WTC11 (cell line): ENCODE measurements around the gene CRTC2. TPM values are rescaled to one million over a fixed set of nuclear protein-coding genes. Genes with fewer than 3 reads are reported as not detected.
A peak's percentile ranks its signal among the peaks of the same experiment; 100 is the strongest.

Experiments
- ATAC-seq: fragments of 200-7000 bp; cut with Tn5 transposase; 2 replicates; pipeline ENCODE4 v1.10.0; 2021; ENCODE audit warnings: mild to moderate bottlenecking, moderate library complexity
- CTCF ChIA-PET: fragments of 300-600 bp; sonication (Branson Sonifier 250); formaldehyde crosslinking; loops from one replicate; lab custom pipeline; 2021; ENCODE audit warnings: antibody characterized with exemption; lab: Charles Lee
- POLR2A ChIA-PET: fragments of 350-600 bp; sonication (Branson Sonifier 250); formaldehyde crosslinking; loops from one replicate; lab custom pipeline; 2021; ENCODE audit warnings: antibody characterized with exemption; lab: Charles Lee
- DNase-seq: peaks from one replicate; pipeline ENCODE4 v3.0.0; 2021; ENCODE audit warnings: low spot score
- H3K27ac Mint-ChIP-seq: 2 replicates; pipeline ENCODE4 v1.8.0; 2021; ENCODE audit warnings: mixed read lengths
- H3K27me3 Mint-ChIP-seq: 2 replicates; pipeline ENCODE4 v1.8.0; 2021; ENCODE audit warnings: low read depth, mild to moderate bottlenecking, moderate library complexity, mixed read lengths
- H3K36me3 Mint-ChIP-seq: 2 replicates; pipeline ENCODE4 v1.8.0; 2021; ENCODE audit warnings: mixed read lengths
- H3K4me1 Mint-ChIP-seq: 2 replicates; pipeline ENCODE4 v1.8.0; 2022; ENCODE audit warnings: mixed read lengths
- H3K4me3 Mint-ChIP-seq: 2 replicates; pipeline ENCODE4 v1.8.0; 2021; ENCODE audit warnings: mild to moderate bottlenecking, moderate library complexity, mixed read lengths
- H3K9me3 Mint-ChIP-seq: 2 replicates; pipeline ENCODE4 v1.8.0; 2021; ENCODE audit warnings: mixed read lengths
- ATF1 ChIP-seq: sonication (generic); formaldehyde crosslinking; IDR thresholded peaks from 2 replicates; pipeline ENCODE4 v1.8.1; 2023; ENCODE audit warnings: mild to moderate bottlenecking, moderate library complexity, missing genetic modification reagents
- CDX4 ChIP-seq: fragments of 250-450 bp; sonication (Bioruptor Pico); IDR thresholded peaks from 2 replicates; pipeline ENCODE4 v1.9.0; 2021; ENCODE audit warnings: moderate library complexity, mild to moderate bottlenecking, inconsistent platforms, borderline replicate concordance
- EMX1 ChIP-seq: fragments of 250-450 bp; sonication (Bioruptor Pico); IDR thresholded peaks from 2 replicates; pipeline ENCODE4 v1.8.0; 2021; ENCODE audit warnings: mild to moderate bottlenecking
- FOXJ3 ChIP-seq: sonication (generic); formaldehyde crosslinking; IDR thresholded peaks from 2 replicates; pipeline ENCODE4 v1.9.0; 2021; ENCODE audit warnings: missing genetic modification reagents, mild to moderate bottlenecking, borderline replicate concordance
- IRF2 ChIP-seq: sonication (generic); formaldehyde crosslinking; IDR thresholded peaks from 2 replicates; pipeline ENCODE4 v1.8.0; 2022; ENCODE audit warnings: low read depth, missing genetic modification reagents, borderline replicate concordance
- MYBL2 ChIP-seq: sonication (generic); formaldehyde crosslinking; IDR thresholded peaks from 2 replicates; pipeline ENCODE4 v1.8.1; 2023; ENCODE audit warnings: mild to moderate bottlenecking, moderate library complexity, missing genetic modification reagents
- PREB ChIP-seq: sonication (generic); formaldehyde crosslinking; IDR thresholded peaks from 2 replicates; pipeline ENCODE4 v1.8.1; 2022; ENCODE audit warnings: mild to moderate bottlenecking, missing genetic modification reagents, moderate library complexity, borderline replicate concordance
- SMAD3 ChIP-seq: sonication (generic); formaldehyde crosslinking; IDR thresholded peaks from 2 replicates; pipeline ENCODE4 v1.8.0; 2022; ENCODE audit warnings: missing genetic modification reagents, mild to moderate bottlenecking, borderline replicate concordance
- TCF7 ChIP-seq: sonication (generic); formaldehyde crosslinking; IDR thresholded peaks from 2 replicates; pipeline ENCODE4 v1.8.0; 2022; ENCODE audit warnings: mild to moderate bottlenecking, low read depth, missing genetic modification reagents, moderate library complexity
- TEAD1 ChIP-seq: sonication (generic); formaldehyde crosslinking; IDR thresholded peaks from 2 replicates; pipeline ENCODE4 v1.8.0; 2022; ENCODE audit warnings: mild to moderate bottlenecking, missing genetic modification reagents
- USF2 ChIP-seq: sonication (generic); formaldehyde crosslinking; IDR thresholded peaks from 2 replicates; pipeline ENCODE4 v1.8.1; 2023; ENCODE audit warnings: mild to moderate bottlenecking, missing genetic modification reagents, moderate library complexity
- ZNF232 ChIP-seq: sonication (generic); formaldehyde crosslinking; IDR thresholded peaks from 2 replicates; pipeline ENCODE4 v1.8.0; 2022; ENCODE audit warnings: mild to moderate bottlenecking, missing genetic modification reagents
- ZNF263 ChIP-seq: sonication (generic); formaldehyde crosslinking; IDR thresholded peaks from 2 replicates; pipeline ENCODE4 v1.8.1; 2022; ENCODE audit warnings: low read depth, mild to moderate bottlenecking, moderate library complexity, missing genetic modification reagents
- ZNF416 ChIP-seq: fragments of 250-450 bp; sonication (Bioruptor Pico); IDR thresholded peaks from 2 replicates; pipeline ENCODE4 v1.9.0; 2021; ENCODE audit warnings: mild to moderate bottlenecking, inconsistent platforms
- total RNA-seq: library from RNA; stranded (reverse); gene quantifications from 3 replicates; pipeline ENCODE4 v1.2.3, GENCODE V29; 2021
- TF ChIP-seq, protein P1 (sequence below): sonication (generic); formaldehyde crosslinking; IDR thresholded peaks from 2 replicates; pipeline ENCODE4 v1.8.0; 2022; ENCODE audit warnings: mild to moderate bottlenecking, missing genetic modification reagents
- TF ChIP-seq, protein P2 (sequence below): sonication (generic); formaldehyde crosslinking; IDR thresholded peaks from 2 replicates; pipeline ENCODE4 v1.8.1; 2022; ENCODE audit warnings: low read depth, missing genetic modification reagents, borderline replicate concordance
- TF ChIP-seq, protein P3 (sequence below): fragments of 250-450 bp; sonication (Bioruptor Pico); IDR thresholded peaks from 2 replicates; pipeline ENCODE4 v2.1.2; 2022; ENCODE audit warnings: mild to moderate bottlenecking, moderate library complexity
- TF ChIP-seq, protein P4 (sequence below): sonication (generic); formaldehyde crosslinking; IDR thresholded peaks from 2 replicates; pipeline ENCODE4 v1.8.0; 2022; ENCODE audit warnings: mild to moderate bottlenecking, missing genetic modification reagents

Gene CRTC2
- total RNA-seq, 1 experiment from 2014 or later = 43.7 TPM

GRCh38 chr1:153960206-153960605 lies 1.8 kb upstream of the CRTC2 start:
- peaks cover 53% of the 10 kb centered on the region for H3K4me1 Mint-ChIP-seq
- TF ChIP-seq, protein P1, sequence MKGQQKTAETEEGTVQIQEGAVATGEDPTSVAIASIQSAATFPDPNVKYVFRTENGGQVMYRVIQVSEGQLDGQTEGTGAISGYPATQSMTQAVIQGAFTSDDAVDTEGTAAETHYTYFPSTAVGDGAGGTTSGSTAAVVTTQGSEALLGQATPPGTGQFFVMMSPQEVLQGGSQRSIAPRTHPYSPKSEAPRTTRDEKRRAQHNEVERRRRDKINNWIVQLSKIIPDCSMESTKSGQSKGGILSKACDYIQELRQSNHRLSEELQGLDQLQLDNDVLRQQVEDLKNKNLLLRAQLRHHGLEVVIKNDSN (CRISPR knock-in tag) = no peak
- no peak for TF ChIP-seq ZNF232
- TF ChIP-seq ZNF263 (CRISPR knock-in tag) = no peak
- TF ChIP-seq TEAD1 = no peak
- no peak for TF ChIP-seq PREB (CRISPR knock-in tag)
- TF ChIP-seq, protein P2, sequence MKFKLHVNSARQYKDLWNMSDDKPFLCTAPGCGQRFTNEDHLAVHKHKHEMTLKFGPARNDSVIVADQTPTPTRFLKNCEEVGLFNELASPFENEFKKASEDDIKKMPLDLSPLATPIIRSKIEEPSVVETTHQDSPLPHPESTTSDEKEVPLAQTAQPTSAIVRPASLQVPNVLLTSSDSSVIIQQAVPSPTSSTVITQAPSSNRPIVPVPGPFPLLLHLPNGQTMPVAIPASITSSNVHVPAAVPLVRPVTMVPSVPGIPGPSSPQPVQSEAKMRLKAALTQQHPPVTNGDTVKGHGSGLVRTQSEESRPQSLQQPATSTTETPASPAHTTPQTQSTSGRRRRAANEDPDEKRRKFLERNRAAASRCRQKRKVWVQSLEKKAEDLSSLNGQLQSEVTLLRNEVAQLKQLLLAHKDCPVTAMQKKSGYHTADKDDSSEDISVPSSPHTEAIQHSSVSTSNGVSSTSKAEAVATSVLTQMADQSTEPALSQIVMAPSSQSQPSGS (CRISPR knock-in tag) = no peak
- H3K9me3 Mint-ChIP-seq = no peaks in the 10 kb centered on the region
- H3K27ac Mint-ChIP-seq = peak overlapping the region; percentile 91
- CTCF ChIA-PET = no interaction called here
- peak overlapping the region; percentile 92; the same call in 1 of the 2 replicates for H3K4me3 Mint-ChIP-seq
- POLR2A ChIA-PET = interaction anchor here (1.0 kb wide), 1 partner anchor 17 kb away, joined by 4 read pairs; the partner anchor contains the start of gene JTB
- no peak for DNase-seq
- H3K36me3 Mint-ChIP-seq = peaks cover 27% of the 10 kb centered on the region
- ATAC-seq = no peak
- H3K27me3 Mint-ChIP-seq = no peaks in the 10 kb centered on the region

DNA sequence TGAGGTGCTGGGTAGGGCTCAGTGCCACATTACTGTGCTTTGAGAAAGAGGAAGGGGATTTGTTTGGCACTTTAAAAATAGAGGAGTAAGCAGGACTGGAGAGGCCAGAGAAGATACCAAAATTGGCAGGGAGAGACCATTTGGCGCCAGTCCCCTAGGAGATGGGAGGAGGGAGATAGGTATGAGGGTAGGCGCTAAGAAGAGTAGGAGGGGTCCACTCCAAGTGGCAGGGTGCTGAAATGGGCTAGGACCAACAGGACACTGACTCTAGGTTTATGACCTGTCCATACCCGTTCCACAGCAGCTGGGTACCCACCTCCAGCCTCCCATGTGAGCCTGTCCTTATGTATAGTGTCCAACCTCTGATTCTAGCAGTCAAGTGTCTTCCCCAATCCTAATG lies 1.0 kb upstream of the CRTC2 start:
- H3K4me3 Mint-ChIP-seq = peak overlapping the region; percentile 94
- ChIA-PET CTCF (interaction anchor here (2.5 to 3.1 kb wide), 2 partner anchors 8 to 13 kb away, joined by 11 to 12 read pairs; partner anchors contain the start of genes CREB3L4 and DENND4B), POLR2A (interaction anchor here (1.0 kb wide), 1 partner anchor 18 kb away, joined by 4 read pairs; the partner anchor contains the start of gene JTB)
- no peaks in the 10 kb centered on the region for H3K27me3 Mint-ChIP-seq
- TF ChIP-seq FOXJ3 (CRISPR knock-in tag) (no peak), USF2 (no peak), SMAD3 (CRISPR knock-in tag) (no peak), ZNF416 (CRISPR knock-in tag) (no peak), EMX1 (no peak), ATF1 (CRISPR knock-in tag) (no peak), ZNF263 (CRISPR knock-in tag) (no peak), CDX4 (CRISPR knock-in tag) (no peak), TCF7 (no peak), IRF2 (CRISPR knock-in tag) (no peak), MYBL2 (no peak)
- TF ChIP-seq, protein P2 (CRISPR knock-in tag) = no peak
- TF ChIP-seq, protein P3, sequence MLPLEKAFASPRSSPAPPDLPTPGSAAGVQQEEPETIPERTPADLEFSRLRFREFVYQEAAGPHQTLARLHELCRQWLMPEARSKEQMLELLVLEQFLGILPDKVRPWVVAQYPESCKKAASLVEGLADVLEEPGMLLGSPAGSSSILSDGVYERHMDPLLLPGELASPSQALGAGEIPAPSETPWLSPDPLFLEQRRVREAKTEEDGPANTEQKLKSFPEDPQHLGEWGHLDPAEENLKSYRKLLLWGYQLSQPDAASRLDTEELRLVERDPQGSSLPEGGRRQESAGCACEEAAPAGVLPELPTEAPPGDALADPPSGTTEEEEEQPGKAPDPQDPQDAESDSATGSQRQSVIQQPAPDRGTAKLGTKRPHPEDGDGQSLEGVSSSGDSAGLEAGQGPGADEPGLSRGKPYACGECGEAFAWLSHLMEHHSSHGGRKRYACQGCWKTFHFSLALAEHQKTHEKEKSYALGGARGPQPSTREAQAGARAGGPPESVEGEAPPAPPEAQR (CRISPR knock-in tag) = no peak
- TF ChIP-seq, protein P4, sequence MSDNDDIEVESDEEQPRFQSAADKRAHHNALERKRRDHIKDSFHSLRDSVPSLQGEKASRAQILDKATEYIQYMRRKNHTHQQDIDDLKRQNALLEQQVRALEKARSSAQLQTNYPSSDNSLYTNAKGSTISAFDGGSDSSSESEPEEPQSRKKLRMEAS (CRISPR knock-in tag) = no peak
- peaks cover 28% of the 10 kb centered on the region for H3K36me3 Mint-ChIP-seq
- ATAC-seq (no peak), DNase-seq (no peak)
- H3K4me1 Mint-ChIP-seq = peaks cover 50% of the 10 kb centered on the region
- peak overlapping the region; percentile 88 for H3K27ac Mint-ChIP-seq
- H3K9me3 Mint-ChIP-seq = no peaks in the 10 kb centered on the region
